GM19324 (cell line): Measurements from ENCODE around the gene SLC48A1.

ENCODE experiments used
- ATAC-seq: cut with Tn5 transposase; IDR thresholded peaks from one replicate; pipeline ENCODE4 v1.9.1; 2021; ENCODE audit warnings: mild to moderate bottlenecking, moderate library complexity; ENCODE audit not compliant: unreplicated experiment, low FRiP score

The SLC48A1 gene

GRCh38 chr12:47819896-47820630, 47.0 kb downstream of the SLC48A1 start, which contains the start of gene HDAC7:
TSS of gene HDAC7 (minus strand) at chr12:47819903. CDS start at chr12:47819785, 118 bp downstream.
- peak; percentile 41 for ATAC-seq

- ATAC-seq: no peak
Measured at GRCh38 chr12:47820631-47821345, 47.8 kb downstream of the SLC48A1 start.

- ATAC-seq: no peak
Measured at GRCh38 chr12:47821346-47821706, 48.3 kb downstream of the SLC48A1 start.

- no peak for ATAC-seq
Measured at GRCh38 chr12:47822401-47822800, 49.4 kb downstream of the SLC48A1 start.

- ATAC-seq: no peak
Measured at GRCh38 chr12:47822863-47823262, 49.8 kb downstream of the SLC48A1 start.

GRCh38 chr12:47823422-47824086, 50.5 kb downstream of the SLC48A1 start:
- no peak for ATAC-seq

- ATAC-seq: no peak
Measured at GRCh38 chr12:47824198-47824597, 51.2 kb downstream of the SLC48A1 start.

GRCh38 chr12:47824635-47825034, 51.6 kb downstream of the SLC48A1 start:
- no peak for ATAC-seq

- no peak for ATAC-seq
Measured at GRCh38 chr12:47825173-47825639, 52.2 kb downstream of the SLC48A1 start.

GRCh38 chr12:47828008-47828975, 55.3 kb downstream of the SLC48A1 start:
- no peak for ATAC-seq

- ATAC-seq: no peak
Measured at GRCh38 chr12:47828976-47829482, 56.0 kb downstream of the SLC48A1 start.

- ATAC-seq: no peak
Measured at GRCh38 chr12:47829584-47829983, 56.5 kb downstream of the SLC48A1 start.
